K562 (cell line): ENCODE measurements around the gene RCC1. TPM values are rescaled to one million over a fixed set of nuclear protein-coding genes. Genes with fewer than 3 reads are reported as not detected.

Source experiments
- ATAC-seq: fragments of 200-7000 bp; cut with Tn5 transposase; 3 replicates; pipeline ENCODE4 v1.9.1; 2020; ENCODE audit warnings: moderate library complexity
- BruUV-seq: library from RNA; stranded (reverse); fragments of 400-500 nt; replicated peaks from 2 replicates; lab custom pipeline; 2021; lab: Mats Ljungman, UMichigan
- CTCF ChIA-PET: fragments of 300-600 bp; formaldehyde crosslinking; extraction: SDS; loops from one replicate; lab custom pipeline; 2021; ENCODE audit warnings: low intra/inter-chr PET ratio; lab: Yijun Ruan, JAX
- POLR2A ChIA-PET: fragments of 300-600, 350-650 bp; sonication (Branson Sonifier 250); formaldehyde crosslinking; extraction: SDS; loops from one replicate; lab custom pipeline; 2021; ENCODE audit warnings: antibody characterized with exemption, inconsistent platforms; lab: Yijun Ruan, JAX
- DNase-seq, 4 experiments: peaks; one replicate each; pipeline versions ENCODE4 v3.0.0 to v3.0.0-alpha.2; 2011 to 2018; ENCODE audit warnings: low spot score in 3 of 4, mixed read lengths in 3 of 4; ENCODE audit errors: extremely low read depth in 1 of 4
- FAIRE-seq: peaks from 2 replicates; lab custom pipeline; 2011; peaks lifted over from hg19 to GRCh38; lab: Jason Lieb, UNC
- H2AFZ ChIP-seq: 2 replicates; pipeline ENCODE4 v1.6.0; 2011; ENCODE audit warnings: low read depth, low read length, control low read depth, inconsistent platforms
- H3K27ac ChIP-seq: fragments of 200-600 bp; 3 replicates; pipeline ENCODE4 v1.8.0; 2011; ENCODE audit warnings: low read depth, mild to moderate bottlenecking, control low read depth, inconsistent platforms, low read length, moderate library complexity, mixed read lengths; ENCODE audit errors: extremely low read depth
- H3K27me3 ChIP-seq, 2 experiments: fragments of 300-600 bp in 1 of 2; 2 replicates in 1 of 2; 3 replicates in 1 of 2; pipeline versions ENCODE4 v1.6.0 to v1.8.0; 2011; ENCODE audit warnings: inconsistent platforms in 2 of 2, low read length in 2 of 2, mild to moderate bottlenecking in 1 of 2, mixed read lengths in 1 of 2, moderate library complexity in 1 of 2; ENCODE audit not compliant: control insufficient read depth in 2 of 2, insufficient read depth in 2 of 2
- H3K36me3 ChIP-seq: fragments of 300-600 bp; 3 replicates; pipeline ENCODE4 v1.8.0; 2011; ENCODE audit warnings: mild to moderate bottlenecking, low read length, inconsistent platforms; ENCODE audit not compliant: control insufficient read depth, insufficient read depth
- H3K4me1 ChIP-seq, 2 experiments: fragments of 200-600 bp in 1 of 2; replicated peaks in 1 of 2; 2 replicates in 1 of 2; 3 replicates in 1 of 2; pipeline versions ENCODE4 v1.5.1 to v1.8.0; 2011; ENCODE audit warnings: inconsistent platforms in 2 of 2, low read length in 2 of 2, mild to moderate bottlenecking in 1 of 2, mixed read lengths in 1 of 2, moderate library complexity in 1 of 2; ENCODE audit not compliant: control insufficient read depth in 2 of 2, insufficient read depth in 2 of 2
- H3K4me2 ChIP-seq: 2 replicates; pipeline ENCODE4 v1.6.1; 2011; ENCODE audit warnings: low read length, control low read depth, inconsistent platforms, mixed read lengths; ENCODE audit not compliant: insufficient read depth
- H3K4me3 ChIP-seq: fragments of 200-600 bp; sonication (generic), shearing (Covaris generic); 2 replicates; pipeline ENCODE4 v1.5.1; 2016; ENCODE audit warnings: control low read depth, inconsistent platforms
- H3K79me2 ChIP-seq: fragments of 200-600 bp; 3 replicates; pipeline ENCODE4 v1.8.0; 2011; ENCODE audit warnings: low read length, inconsistent platforms; ENCODE audit not compliant: control insufficient read depth, insufficient read depth
- H3K9ac ChIP-seq, 2 experiments: 2 replicates each; pipeline versions ENCODE4 v1.6.0 to v1.6.1; 2011; ENCODE audit warnings: low read depth in 2 of 2, low read length in 2 of 2, control low read depth in 1 of 2, inconsistent platforms in 1 of 2, mild to moderate bottlenecking in 1 of 2, mixed read lengths in 1 of 2; ENCODE audit not compliant: insufficient read depth in 1 of 2
- H3K9me1 ChIP-seq: one replicate; pipeline ENCODE4 v1.6.0; 2011; ENCODE audit warnings: inconsistent platforms, mild to moderate bottlenecking, low read length, moderate library complexity; ENCODE audit not compliant: control insufficient read depth, insufficient read depth
- H3K9me3 ChIP-seq: replicated peaks from 2 replicates; pipeline ENCODE4 v1.5.1; 2011; ENCODE audit warnings: low read depth, low read length, inconsistent platforms; ENCODE audit not compliant: control insufficient read depth, insufficient read depth
- H4K20me1 ChIP-seq: replicated peaks from 2 replicates; pipeline ENCODE4 v1.6.1; 2011; ENCODE audit warnings: low read length, inconsistent platforms, mixed read lengths; ENCODE audit not compliant: control insufficient read depth, insufficient read depth
- CBX3 ChIP-seq, 2 experiments: IDR thresholded peaks; 1 replicate in 1 of 2; 2 replicates in 1 of 2; pipeline ENCODE4 v1.6.1; 2012; ENCODE audit warnings: inconsistent platforms in 2 of 2, low read length in 2 of 2, borderline replicate concordance in 1 of 2, control low read depth in 1 of 2
- CREBBP ChIP-seq: IDR thresholded peaks from one replicate; pipeline ENCODE4 v1.6.1; 2012; ENCODE audit warnings: low read depth, mild to moderate bottlenecking, control low read depth, inconsistent platforms, low read length
- DACH1 ChIP-seq: fragments of 450-650 bp; IDR thresholded peaks from 2 replicates; pipeline ENCODE4 v1.6.1; 2018; ENCODE audit not compliant: partially characterized antibody
- KDM1A ChIP-seq, 2 experiments: fragments of 450-650 bp; IDR thresholded peaks; 2 replicates each; pipeline ENCODE4 v1.6.1; 2016; ENCODE audit warnings: mild to moderate bottlenecking in 2 of 2
- NONO ChIP-seq, 2 experiments: fragments of 200-400 bp in 1 of 2; fragments of 450-650 bp in 1 of 2; formaldehyde crosslinking in 1 of 2; IDR thresholded peaks; 2 replicates each; pipeline ENCODE4 v1.6.1; 2017; ENCODE audit warnings: low read depth in 2 of 2, mild to moderate bottlenecking in 2 of 2, moderate library complexity in 2 of 2, low read length in 1 of 2
- TSHZ1 ChIP-seq: fragments of 250-450 bp; sonication (Bioruptor Pico); IDR thresholded peaks from 2 replicates; pipeline ENCODE4 v1.4.0; 2020; ENCODE audit warnings: mild to moderate bottlenecking, moderate library complexity
- WGBS: fragments of 100-300 bp; shearing (Covaris generic); methylation state at CpG from one replicate; pipeline ENCODE4 v1.1.6; 2016; ENCODE audit warnings: low coverage, mixed read lengths; ENCODE audit not compliant: insufficient coverage; ENCODE audit errors: missing lambda C conversion rate; 5-methylcytosine and 5-hydroxymethylcytosine counted together
- in situ Hi-C: fragments of 300-500 bp; cut with MboI; formaldehyde crosslinking; loops from 4 replicates; pipeline ENCODE4 v1.15.0; 2018; ENCODE audit warnings: inconsistent platforms, mixed read lengths
- intact Hi-C: fragments of 100-400 bp; cut with micrococcal nuclease; formaldehyde crosslinking; loops from 2 replicates; pipeline ENCODE4 v1.14.2; 2022
- polyA plus RNA-seq, 8 experiments: library from polyadenylated mRNA; depleted of rRNA in 4 of 8; stranded (reverse) in 5 of 8; unstranded in 3 of 8; fragments of >200 nt; fragmentation: Nextera tagmentation in 2 of 8; fragmentation: Illumina TruSeq in 1 of 8; extraction: Ambion mirVana in 2 of 8; extraction: Trizol in 1 of 8; gene quantifications; 2 replicates each; pipeline versions ENCODE4 v1.2.1 to v1.2.3, GENCODE V29; 2011 to 2014; ENCODE audit warnings: inconsistent platforms in 1 of 8, missing spikeins in 1 of 8
- total RNA-seq, 7 experiments: library from RNA; depleted of rRNA in 6 of 7; stranded (reverse); fragments of >200 nt in 6 of 7; fragmentation: Illumina TruSeq in 2 of 7; extraction: Trizol in 2 of 7; gene quantifications; 2 replicates each; pipeline versions ENCODE4 v1.2.1 to v1.2.3, GENCODE V29; 2011 to 2021; ENCODE audit warnings: low replicate concordance in 1 of 7
- TF ChIP-seq, protein P1 (sequence below): fragments of 450-650 bp; formaldehyde crosslinking; IDR thresholded peaks from 2 replicates; pipeline ENCODE4 v1.4.0; 2022; ENCODE audit warnings: mild to moderate bottlenecking, moderate library complexity
- TF ChIP-seq, protein P2 (sequence below), 3 experiments: fragments of 200-800 bp in 1 of 3; fragments of 250-450 bp in 1 of 3; fragments of 450-650 bp in 1 of 3; sonication (Bioruptor Pico) in 1 of 3; sonication (Bioruptor generic) in 1 of 3; formaldehyde crosslinking in 1 of 3; IDR thresholded peaks; 2 replicates each; pipeline versions ENCODE4 v1.6.1 to v1.8.0; 2016 to 2022; ENCODE audit warnings: mild to moderate bottlenecking in 2 of 3, missing genetic modification characterization in 2 of 3, missing compliant biosample characterization in 1 of 3, moderate library complexity in 1 of 3
- TF ChIP-seq, protein P3 (sequence below): fragments of 250-450 bp; sonication (Bioruptor Pico); IDR thresholded peaks from 2 replicates; pipeline ENCODE4 v1.8.0; 2021; ENCODE audit warnings: moderate library complexity, mild to moderate bottlenecking, inconsistent platforms

Gene RCC1
- total and polyA plus RNA-seq, 9 of the 15 experiments (the other 6 are each of a cell fraction or from before 2014, with no cell fraction given): 16.4 to 202 (median 107) TPM

- Histone ChIP-seq H3K4me3 (peak overlapping the region; percentile 87), H3K27me3 (no peaks in the 10 kb centered on the region), H3K79me2 (peaks cover 78% of the 10 kb centered on the region), H2AFZ (no peak overlapping the region), H3K27ac (peak overlapping the region; percentile 94), H3K36me3 (peaks cover 62% of the 10 kb centered on the region), H3K4me2 (peak overlapping the region; percentile 99), H3K4me1 (peaks cover 6 to 19% of the 10 kb centered on the region in 2 experiments; a peak in 3 of 5 replicates), H3K9me3 (no peaks in the 10 kb centered on the region; the same call in 1 of the 2 replicates), H3K9ac (peak overlapping the region; percentile 97 to 100), H4K20me1 (peaks cover 37% of the 10 kb centered on the region), H3K9me1 (peaks cover 3% of the 10 kb centered on the region)
- WGBS: 0% methylated on average over 10 of the region's 10 CpGs
- POLR2A ChIA-PET: interaction anchor here (0.5 to 13.0 kb wide), 48 partner anchors 12 to 663 kb away, joined by 3 to 201 read pairs (median 4); partner anchors contain the start of genes ATP5IF1, EYA3, MED18 and RNU11
- no TSS peak for BruUV-seq
- in situ Hi-C loops (no loop called here), intact Hi-C loops (no loop called here)
- DNase-seq (peak in 1 of 4 experiments; percentile 61), FAIRE-seq (no peak), ATAC-seq (no peak)
- CTCF ChIA-PET: no interaction called here
- TF ChIP-seq, protein P1, sequence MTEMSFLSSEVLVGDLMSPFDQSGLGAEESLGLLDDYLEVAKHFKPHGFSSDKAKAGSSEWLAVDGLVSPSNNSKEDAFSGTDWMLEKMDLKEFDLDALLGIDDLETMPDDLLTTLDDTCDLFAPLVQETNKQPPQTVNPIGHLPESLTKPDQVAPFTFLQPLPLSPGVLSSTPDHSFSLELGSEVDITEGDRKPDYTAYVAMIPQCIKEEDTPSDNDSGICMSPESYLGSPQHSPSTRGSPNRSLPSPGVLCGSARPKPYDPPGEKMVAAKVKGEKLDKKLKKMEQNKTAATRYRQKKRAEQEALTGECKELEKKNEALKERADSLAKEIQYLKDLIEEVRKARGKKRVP: no peak
- TF ChIP-seq, protein P2, sequence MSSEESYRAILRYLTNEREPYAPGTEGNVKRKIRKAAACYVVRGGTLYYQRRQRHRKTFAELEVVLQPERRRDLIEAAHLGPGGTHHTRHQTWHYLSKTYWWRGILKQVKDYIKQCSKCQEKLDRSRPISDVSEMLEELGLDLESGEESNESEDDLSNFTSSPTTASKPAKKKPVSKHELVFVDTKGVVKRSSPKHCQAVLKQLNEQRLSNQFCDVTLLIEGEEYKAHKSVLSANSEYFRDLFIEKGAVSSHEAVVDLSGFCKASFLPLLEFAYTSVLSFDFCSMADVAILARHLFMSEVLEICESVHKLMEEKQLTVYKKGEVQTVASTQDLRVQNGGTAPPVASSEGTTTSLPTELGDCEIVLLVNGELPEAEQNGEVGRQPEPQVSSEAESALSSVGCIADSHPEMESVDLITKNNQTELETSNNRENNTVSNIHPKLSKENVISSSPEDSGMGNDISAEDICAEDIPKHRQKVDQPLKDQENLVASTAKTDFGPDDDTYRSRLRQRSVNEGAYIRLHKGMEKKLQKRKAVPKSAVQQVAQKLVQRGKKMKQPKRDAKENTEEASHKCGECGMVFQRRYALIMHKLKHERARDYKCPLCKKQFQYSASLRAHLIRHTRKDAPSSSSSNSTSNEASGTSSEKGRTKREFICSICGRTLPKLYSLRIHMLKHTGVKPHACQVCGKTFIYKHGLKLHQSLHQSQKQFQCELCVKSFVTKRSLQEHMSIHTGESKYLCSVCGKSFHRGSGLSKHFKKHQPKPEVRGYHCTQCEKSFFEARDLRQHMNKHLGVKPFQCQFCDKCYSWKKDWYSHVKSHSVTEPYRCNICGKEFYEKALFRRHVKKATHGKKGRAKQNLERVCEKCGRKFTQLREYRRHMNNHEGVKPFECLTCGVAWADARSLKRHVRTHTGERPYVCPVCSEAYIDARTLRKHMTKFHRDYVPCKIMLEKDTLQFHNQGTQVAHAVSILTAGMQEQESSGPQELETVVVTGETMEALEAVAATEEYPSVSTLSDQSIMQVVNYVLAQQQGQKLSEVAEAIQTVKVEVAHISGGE (CRISPR knock-in tag; IDR thresholded peaks at IDR 0.05): no peak
- TF ChIP-seq KDM1A (IDR thresholded peaks at IDR 0.05) (no peak), CBX3 (IDR thresholded peaks at IDR 0.05; ENCODE audit: borderline replicate concordance in 1 of 2, low read length in 2 of 2) (0 out of 3 replicates have a peak, but pooled peaks of 1 of the 2 experiments have one; percentile 42), DACH1 (no peak), CREBBP (no peak), NONO (IDR thresholded peaks at IDR 0.05; ENCODE audit: low read depth in 2 of 2, low read length in 1 of 2) (no peak; a peak in 1 of 4 replicates), TSHZ1 (CRISPR knock-in tag) (no peak)
- TF ChIP-seq, protein P3, sequence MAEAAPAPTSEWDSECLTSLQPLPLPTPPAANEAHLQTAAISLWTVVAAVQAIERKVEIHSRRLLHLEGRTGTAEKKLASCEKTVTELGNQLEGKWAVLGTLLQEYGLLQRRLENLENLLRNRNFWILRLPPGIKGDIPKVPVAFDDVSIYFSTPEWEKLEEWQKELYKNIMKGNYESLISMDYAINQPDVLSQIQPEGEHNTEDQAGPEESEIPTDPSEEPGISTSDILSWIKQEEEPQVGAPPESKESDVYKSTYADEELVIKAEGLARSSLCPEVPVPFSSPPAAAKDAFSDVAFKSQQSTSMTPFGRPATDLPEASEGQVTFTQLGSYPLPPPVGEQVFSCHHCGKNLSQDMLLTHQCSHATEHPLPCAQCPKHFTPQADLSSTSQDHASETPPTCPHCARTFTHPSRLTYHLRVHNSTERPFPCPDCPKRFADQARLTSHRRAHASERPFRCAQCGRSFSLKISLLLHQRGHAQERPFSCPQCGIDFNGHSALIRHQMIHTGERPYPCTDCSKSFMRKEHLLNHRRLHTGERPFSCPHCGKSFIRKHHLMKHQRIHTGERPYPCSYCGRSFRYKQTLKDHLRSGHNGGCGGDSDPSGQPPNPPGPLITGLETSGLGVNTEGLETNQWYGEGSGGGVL (CRISPR knock-in tag): no peak
Measured at GRCh38 chr1:28507646-28508434, 2.0 kb downstream of the RCC1 start.
